Activated T-cell treated with anti-CD3 and anti-CD28 coated beads for 48 hours (primary cell): Measurements from ENCODE around the gene PDE3A.

Source experiments
- DNase-seq: peaks from one replicate; pipeline ENCODE4 v3.0.0-alpha.2; 2020; ENCODE audit warnings: low read depth

The PDE3A gene

DNA sequence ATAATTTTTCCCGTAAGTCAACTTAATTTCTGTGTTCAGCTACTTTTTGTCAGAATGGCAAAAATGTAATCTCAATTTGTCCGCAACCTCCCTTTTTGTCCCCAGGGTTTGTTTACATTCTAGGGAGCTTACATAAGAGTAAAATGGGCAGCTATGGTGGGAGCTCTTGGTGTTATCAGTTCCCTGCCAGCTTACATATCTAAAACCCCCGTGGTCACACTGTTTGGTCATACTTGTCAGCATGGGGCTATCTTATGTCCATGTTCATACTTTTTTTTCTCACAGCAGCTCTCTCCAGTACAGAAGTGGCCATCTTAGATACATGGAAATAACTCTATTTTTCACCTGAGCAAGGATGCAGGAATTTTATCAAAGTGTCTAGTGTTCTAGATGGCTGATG, 343.5 kb downstream of the PDE3A start:
- DNase-seq = no peak

- no peak for DNase-seq
These were observed 347.7 kb downstream of the PDE3A start for GRCh38 chr12:20716037-20716436.

DNA sequence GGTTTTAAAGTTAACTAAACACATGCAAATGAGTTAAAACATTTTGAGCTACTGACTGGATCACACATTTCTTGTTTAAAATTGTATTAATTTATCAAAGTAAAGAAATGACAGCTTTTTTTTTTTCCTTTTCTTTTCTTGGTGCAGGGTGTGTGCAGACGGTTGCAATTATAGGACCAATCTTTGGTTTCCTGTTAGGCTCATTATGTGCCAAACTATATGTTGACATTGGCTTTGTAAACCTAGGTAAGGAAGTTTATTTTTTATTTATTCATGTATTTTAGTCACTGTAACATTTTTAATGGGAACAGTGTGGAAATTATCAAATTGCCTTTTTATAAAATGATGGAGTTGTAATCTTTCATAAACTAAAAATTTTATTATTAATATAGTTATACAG, 348.6 kb downstream of the PDE3A start:
- no peak for DNase-seq

DNA sequence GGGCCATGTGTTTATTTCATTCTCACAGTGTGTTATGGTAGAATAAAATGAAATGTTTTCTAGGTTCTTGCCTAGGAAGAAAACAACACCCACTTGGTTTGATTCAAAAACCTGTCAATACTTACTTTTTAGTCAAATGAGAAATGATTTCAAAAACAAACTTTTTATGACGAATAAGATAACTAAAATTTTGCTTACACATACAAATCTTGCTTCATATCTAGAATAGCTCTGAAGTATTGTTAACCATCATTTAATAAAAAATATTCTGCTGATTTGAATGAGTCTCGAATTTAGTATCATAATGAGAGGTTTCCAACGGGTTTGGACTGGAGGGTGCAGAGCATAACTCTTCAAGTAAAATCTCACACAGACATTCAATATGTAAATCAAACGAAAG, 350.0 kb downstream of the PDE3A start:
- no peak for DNase-seq

DNA sequence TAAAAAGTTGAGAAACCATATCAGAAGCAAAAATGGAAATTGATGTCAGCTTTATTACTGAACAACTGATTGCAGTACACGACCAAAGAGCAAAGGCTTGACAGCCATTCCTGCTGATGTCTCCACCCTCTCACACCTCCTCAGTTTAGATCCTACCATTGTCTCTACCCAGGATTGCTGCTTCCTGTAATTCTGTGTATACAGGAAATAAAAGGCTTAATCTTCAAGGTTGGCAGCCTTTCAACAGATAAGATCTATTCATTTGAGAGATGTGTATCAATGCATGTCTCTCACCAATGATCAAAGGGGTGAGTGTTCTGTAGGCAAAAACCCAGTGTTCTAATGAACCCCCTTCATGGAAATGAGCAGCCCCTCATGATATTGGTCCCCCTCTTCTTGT, 353.8 kb downstream of the PDE3A start:
- no peak for DNase-seq

- no peak for DNase-seq
These were observed 362.9 kb downstream of the PDE3A start for GRCh38 chr12:20731274-20731673.
